ENCODE results near the gene ANKRD39.
A peak's percentile ranks its signal among the peaks of the same experiment; 100 is the strongest.
"Not testable (repeated sequence)": the region's sequence is repeated elsewhere in the genome, so short reads cannot be mapped to it uniquely, and the experiment has no call there.

ANKRD39 gene

DNA sequence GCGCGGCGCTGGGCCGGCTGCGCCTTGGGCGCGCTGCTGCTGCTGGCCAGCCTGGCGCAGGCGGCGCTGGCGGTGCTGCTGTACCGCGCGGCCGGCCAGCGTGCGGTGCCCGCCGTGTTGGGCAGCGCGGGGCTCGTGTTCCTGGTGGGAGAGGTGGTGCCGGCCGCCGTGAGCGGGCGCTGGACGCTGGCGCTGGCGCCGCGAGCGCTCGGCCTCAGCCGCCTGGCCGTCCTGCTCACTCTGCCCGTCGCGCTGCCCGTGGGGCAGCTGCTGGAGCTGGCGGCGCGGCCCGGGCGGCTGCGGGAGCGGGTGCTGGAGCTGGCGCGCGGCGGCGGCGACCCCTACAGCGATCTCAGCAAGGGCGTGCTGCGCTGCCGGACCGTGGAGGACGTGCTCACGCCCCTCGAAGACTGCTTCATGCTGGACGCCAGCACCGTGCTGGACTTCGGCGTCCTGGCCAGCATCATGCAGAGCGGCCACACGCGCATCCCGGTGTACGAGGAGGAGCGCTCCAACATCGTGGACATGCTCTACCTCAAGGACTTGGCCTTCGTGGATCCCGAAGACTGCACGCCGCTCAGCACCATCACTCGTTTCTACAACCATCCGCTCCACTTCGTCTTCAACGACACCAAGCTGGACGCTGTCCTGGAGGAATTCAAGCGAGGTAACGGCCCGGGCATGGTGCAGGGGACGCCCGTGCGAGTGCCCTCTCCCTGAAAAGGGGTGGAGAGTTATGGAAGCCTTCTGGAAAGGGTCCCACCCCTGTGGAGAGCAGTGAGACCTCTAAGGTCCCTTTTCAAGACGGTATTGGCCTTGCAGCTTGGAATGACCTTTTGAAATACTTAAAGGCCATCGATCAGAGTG is 40.7 kb downstream of the ANKRD39 start:
- DNase-seq = peak in 3 of 10 donors; percentile 69 to 80 (median 78)
- intact Hi-C loops (cut with DNase I) = loop anchor here (1.0 to 2.0 kb wide), 3 partner anchors 40 to 144 kb away; no protein-coding TSS in a partner anchor

DNA sequence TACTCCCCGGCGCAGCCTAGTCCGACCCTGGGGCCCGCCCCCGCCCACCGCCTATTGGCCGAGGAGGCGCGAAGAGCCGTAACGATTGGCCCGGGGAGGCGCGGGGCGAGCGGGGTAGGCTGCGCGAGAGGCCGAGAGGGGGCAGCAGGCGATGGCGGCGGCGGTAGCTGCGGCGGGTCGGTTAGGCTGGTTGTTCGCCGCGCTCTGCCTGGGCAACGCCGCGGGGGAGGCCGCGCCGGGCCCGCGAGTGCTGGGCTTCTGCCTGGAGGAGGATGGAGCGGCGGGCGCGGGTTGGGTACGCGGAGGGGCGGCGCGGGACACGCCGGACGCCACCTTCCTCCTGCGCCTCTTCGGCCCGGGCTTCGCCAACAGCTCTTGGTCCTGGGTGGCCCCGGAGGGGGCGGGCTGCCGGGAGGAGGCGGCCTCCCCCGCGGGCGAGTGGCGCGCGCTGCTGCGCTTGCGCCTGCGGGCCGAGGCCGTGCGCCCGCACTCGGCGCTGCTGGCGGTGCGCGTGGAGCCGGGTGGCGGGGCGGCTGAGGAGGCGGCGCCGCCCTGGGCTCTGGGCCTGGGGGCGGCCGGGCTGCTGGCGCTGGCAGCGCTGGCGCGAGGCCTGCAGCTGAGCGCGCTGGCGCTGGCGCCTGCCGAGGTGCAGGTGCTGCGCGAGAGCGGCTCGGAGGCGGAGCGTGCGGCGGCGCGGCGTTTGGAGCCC is 41.5 kb downstream of the ANKRD39 start, which contains the start of gene CNNM3:
Gene CNNM3, plus strand, starts transcription at position 142 of the 709 bp plus-strand sequence. Its CDS starts 10 bp downstream, at position 152.
- intact Hi-C loops (cut with DNase I) = loop anchor here (1.0 to 2.0 kb wide), 3 partner anchors 41 to 145 kb away; no protein-coding TSS in a partner anchor

DNA sequence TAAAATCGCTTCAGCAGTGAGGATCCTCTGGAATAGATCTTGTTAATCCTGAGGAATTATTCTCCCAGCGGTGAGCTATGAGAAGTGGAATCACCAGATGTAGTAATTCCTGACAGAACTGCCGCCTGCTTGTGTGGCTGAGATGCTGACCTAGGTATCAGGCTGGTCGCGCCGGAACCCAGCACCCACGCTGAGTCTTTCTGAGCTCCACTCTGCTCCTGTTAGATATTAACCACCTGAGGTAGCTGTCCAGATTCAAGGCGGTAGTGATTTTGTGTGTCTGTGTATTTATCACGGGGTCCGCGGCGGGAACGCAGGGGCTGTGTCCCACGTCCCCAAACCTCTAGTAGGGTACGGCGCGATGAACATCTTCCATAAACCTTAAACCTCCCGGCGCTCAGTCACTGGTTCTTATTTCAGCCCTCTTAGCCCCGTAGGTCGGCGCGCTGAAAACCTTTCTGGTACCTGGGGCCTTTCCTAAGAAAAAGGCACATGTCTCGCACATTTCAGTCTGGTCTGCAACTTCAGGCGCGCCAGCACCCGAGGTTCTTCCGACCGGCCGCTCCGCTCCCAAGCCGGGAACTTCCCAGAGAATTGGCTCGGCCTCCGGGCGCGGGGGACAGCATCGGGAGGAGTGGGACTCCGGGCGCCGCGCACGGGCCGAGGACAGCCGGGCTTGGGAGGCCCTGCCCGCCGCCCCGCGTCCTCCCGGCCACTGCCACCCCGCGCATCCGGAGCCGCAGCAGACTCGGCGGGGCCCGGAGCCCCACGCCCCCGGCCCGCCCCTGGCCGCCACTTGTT is 42.3 kb downstream of the ANKRD39 start:
- DNase-seq = peak in 1 of 10 donors; percentile 84
- intact Hi-C loops (cut with DNase I) = loop anchor here (1.0 to 2.0 kb wide), 3 partner anchors 42 to 145 kb away; no protein-coding TSS in a partner anchor

More for the DNA sequence above, 41.5 kb downstream of the ANKRD39 start, which contains the start of gene CNNM3:
- DNase-seq = peak; percentile 93 to 100 (median 97)

DNA sequence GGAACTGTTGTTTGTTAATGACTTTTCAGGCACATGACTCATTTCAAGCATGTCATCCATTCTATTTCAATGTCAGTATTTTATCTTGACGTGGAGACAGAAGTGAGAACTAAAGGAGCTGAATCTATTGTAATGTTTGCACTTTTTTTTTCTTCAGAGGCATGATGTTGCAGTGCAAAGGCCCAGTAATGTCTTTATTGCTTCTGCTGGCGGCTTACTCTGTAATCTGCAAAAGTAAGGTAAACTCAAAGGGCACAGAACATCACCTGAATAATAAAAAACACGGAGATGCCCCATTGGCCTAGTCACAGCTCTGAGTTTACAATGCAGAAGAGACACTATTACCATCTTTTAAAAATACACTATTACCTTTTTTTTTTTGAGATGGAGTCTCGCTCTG is 44.2 kb downstream of the ANKRD39 start:
- DNase-seq = no peak
- intact Hi-C loops (cut with DNase I) = no loop called here

DNA sequence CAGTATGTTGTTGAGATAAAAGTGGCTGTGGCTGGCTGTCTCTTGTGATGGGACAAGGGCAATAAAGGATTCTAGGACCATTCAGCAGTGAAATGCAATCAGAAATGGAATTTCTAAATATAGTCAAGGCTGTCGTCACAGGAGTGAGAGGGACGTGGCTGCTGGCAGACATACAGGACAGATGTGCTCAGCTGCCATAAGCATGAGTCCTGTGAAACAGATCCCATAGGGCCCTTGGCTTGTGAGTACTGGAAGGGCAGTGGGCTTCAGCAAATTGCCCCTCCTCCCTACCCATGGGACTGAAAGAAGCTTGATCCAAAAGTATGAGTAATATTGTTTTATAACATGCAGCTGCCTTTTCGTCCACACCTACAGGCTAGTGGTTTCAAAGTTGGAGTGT is 45.9 kb downstream of the ANKRD39 start:
- intact Hi-C loops (cut with DNase I) = no loop called here
- DNase-seq = peak in 2 of 10 donors; percentile 61 to 70

DNA sequence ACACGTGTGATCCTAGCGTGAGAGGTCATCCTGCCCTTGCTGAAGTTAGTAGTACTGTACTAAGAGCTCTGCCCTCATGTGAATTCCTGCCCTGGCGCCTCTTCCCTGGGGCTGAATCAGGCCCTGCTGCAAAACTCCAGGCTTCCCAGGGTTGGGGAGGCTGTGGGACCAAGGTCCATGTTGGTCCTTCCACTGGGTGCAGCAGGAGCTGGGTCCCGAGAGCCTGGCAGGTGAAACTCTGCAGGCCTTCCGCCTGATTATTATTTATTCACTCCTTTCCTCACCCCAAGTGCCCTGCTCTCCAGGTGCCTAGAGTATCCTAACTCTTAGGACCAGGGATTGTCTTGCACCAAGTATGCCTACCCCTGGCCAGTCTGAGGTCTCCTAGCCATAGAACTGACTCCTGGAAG is 47.0 kb downstream of the ANKRD39 start:
- DNase-seq = peak in 2 of 10 donors; percentile 55 to 61
- intact Hi-C loops (cut with DNase I) = no loop called here

DNA sequence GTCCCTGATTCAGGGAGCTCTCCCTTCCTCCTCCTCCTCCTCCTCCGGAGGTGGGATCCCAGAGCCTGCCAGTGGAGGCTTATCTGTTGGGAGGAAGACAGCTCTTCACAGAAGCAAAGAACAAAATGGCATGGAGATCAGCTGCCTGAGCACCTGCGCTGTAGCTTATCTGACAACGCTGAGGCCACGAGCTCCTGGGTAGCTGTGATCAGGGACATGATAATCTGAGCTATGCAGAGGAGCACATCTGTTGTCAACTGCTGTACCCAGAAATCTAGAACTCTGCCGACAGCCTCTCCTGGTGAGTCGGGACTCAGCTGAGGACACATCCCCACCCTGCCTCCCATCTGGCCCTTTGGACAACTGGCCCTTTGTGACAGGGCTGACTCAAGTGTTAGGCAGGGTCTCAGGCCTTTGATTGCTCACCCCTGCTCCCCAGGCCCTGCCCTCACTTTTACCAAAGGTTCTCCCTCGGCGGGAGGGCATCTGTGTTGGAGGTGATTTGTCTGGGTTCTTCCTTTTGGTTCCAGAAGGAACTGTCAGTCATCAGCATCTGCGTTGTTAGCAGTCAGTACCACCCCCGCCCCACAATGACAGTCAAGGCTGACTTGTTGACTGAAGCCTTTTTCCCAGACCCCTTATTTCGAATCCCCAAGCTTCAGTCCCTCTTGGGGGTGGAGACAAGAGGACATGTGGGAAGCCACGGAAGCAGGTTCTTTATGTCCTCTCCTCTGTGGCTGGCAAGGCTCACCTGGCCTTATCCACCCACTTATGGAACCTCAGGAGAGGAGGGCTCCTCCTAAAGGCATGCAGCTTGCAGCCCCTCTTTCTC is 47.6 kb downstream of the ANKRD39 start:
- intact Hi-C loops (cut with DNase I) = no loop called here
- DNase-seq = peak in 3 of 10 donors; percentile 32 to 86 (median 69)

DNA sequence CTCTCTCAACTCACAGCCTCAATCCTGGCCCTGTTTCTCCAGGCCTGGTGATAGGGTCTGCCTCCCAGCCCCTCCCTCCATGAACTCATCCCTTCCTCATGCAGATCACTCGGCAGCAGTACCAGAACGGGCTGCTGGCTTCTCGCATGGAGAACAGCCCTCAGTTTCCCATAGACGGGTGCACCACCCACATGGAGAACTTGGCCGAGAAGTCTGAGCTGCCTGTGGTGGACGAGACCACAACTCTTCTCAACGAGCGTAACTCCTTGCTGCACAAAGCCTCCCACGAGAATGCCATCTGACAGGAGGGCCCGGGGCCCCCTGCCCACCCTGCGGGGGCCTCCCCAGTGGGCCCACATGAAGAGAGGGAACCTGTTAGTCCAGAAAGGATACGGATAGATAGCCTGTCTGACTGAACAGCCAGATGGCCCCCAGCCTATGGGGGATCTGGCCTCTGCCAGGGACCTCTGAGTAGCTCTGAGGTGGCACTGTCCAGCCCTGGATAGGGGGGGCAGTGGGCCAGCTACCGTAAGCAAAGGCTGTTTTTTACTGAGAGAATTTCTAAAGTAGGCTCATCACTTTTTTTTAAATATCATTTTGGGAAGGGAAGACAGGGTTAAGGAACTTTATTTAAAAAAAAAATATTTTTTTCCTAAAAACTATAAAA is 48.5 kb downstream of the ANKRD39 start:
- peak in 2 of 10 donors; percentile 60 to 62 for DNase-seq
- intact Hi-C loops (cut with DNase I) = no loop called here

DNA sequence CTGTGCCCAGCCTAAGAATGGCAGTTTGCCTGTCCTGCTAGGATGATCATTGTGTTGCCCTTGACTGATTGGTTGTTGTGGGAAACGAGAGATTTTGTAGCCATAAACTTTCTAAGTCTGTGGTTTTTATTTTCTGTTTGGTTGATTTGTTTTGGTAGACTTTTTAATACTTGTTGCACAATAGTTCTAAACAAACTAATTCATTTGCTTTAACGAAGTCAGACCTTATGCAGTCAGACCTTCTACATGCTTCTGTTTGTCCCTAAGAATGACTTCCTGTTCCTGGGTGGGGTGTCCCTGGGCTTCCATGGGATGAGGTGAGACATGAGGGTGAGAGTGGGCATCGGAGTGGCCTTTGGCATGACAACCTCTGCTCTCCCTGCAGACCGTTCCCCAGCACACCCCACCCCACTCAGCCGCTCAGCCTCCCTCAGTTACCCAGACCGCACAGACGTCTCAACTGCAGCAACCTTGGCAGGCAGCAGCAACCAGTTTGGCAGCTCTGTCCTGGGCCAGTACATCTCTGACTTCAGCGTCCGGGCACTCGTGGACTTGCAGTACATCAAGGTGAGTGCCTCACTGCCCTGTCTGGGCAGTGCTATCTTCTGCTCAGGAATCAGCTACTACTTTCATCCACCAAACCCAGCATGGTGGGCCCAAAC is 49.5 kb downstream of the ANKRD39 start:
- peak in 2 of 10 donors; percentile 55 to 63 for DNase-seq
- intact Hi-C loops (cut with DNase I) = no loop called here

DNA sequence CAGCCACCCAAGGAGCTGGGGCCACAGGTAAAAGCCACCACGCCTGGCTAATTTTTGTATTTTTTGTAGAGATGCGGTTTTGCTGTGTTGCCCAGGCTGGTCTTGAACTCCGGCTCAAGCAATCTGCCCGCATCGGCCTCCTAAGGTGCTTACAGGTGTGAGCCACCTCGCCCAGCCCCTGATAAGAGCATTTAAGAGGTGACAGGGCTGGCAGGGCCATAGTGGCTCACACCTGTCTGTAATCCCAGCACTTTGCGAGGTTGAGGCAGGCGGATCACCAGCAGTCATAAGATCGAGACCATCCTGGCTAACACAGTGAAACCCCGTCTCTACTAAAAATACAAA is 50.7 kb downstream of the ANKRD39 start:
- peak in 1 of 10 donors; percentile 46 for DNase-seq
- intact Hi-C loops (cut with DNase I) = no loop called here

DNA sequence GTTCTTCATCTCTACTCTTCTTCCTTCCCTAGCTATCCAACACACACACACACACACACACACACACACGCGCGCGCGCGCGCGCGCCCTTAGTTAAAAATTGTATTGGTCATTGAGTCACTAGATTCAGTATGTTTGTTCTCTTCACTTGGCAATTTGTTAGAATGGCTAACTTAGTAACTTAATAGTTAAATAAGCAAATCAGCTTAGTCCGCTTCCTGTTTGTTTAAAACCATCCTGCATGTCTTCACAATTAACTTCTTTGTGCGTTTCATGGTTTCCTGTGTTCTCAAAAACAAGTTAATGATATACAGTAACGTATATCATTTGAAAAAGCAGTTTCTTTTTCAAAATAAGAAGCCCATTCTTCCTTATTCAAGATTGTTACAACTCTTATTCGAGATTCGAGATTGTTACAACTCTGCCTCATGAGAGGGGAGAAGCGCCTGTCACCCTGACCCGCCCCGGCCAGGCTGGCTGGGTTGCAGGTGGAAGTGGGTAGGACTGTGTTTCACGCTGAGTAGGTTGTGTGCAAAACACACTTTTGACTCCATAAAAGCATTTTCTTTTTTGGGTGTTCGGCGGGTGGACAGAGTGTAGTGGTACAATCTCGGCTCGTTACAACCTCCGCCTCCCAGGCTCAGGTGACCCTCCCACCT is 51.2 kb downstream of the ANKRD39 start:
- intact Hi-C loops (cut with DNase I) = no loop called here
- DNase-seq = peak in 2 of 10 donors; percentile 63 to 75

DNA sequence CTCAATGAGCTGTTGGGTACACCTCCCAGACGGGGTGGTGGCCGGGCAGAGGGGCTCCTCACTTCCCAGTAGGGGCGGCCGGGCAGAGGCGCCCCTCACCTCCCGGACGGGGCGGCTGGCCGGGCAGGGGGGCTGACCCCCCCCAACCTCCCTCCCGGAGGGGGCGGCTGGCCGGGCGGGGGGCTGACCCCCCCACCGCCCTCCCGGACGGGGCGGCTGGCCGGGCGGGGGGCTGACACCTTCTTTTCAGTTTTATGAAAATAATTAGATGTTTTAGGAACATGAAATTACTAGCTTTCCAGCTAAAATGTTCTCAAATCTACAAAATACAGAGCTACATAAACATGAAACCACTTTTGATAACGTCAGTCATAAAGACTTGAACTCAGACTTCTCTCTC is 51.9 kb downstream of the ANKRD39 start:
- intact Hi-C loops (cut with DNase I) = not testable (repeated sequence)
- DNase-seq = peak in 2 of 10 donors; percentile 3 to 24

DNA sequence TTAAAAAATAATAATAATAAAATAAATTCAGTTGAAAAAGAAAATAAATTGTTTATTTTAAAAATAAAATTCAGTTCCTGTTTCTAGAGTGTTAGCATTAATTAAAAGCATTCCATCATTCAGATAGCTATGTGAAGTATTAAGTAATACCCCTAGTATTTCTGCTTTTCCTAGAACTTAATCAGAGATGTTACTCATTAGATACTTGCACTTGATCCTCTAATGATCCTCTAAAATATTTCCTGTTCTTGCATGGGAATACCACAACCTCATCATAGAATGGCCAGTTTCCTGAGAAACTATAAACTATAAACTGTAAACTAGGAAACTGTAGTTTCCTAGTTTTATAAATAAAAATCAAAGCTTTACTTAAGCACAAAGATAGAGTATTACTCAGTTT is 52.8 kb downstream of the ANKRD39 start:
- intact Hi-C loops (cut with DNase I) = loop anchor here (5.0 kb wide), 2 partner anchors 38 to 68 kb away; no protein-coding TSS in a partner anchor

DNA sequence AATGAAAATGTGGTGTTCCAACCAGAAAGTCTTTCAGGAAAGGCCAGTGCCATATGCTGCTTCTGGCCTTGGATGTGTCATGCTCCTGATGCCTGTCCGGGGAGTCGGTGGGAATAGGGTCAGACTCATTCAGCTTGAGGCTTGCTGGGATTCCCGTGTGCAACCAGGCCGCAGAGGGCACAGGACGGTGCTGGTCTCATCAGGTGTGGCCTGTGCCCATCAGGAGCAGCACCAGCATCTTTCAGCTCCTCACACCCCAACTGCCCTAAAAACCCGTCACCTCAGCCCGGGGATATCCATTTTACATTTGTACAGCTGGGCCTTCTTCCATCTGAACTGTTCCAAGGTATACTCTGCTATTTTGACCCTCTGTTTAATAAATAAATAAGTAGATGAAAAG is 55.1 kb downstream of the ANKRD39 start:
- intact Hi-C loops (cut with DNase I) = loop anchor here (5.0 kb wide), 2 partner anchors 35 to 65 kb away; no protein-coding TSS in a partner anchor
- peak in 2 of 10 donors; percentile 26 to 36 for DNase-seq

More for the DNA sequence above, 52.8 kb downstream of the ANKRD39 start:
- DNase-seq = no peak

DNA sequence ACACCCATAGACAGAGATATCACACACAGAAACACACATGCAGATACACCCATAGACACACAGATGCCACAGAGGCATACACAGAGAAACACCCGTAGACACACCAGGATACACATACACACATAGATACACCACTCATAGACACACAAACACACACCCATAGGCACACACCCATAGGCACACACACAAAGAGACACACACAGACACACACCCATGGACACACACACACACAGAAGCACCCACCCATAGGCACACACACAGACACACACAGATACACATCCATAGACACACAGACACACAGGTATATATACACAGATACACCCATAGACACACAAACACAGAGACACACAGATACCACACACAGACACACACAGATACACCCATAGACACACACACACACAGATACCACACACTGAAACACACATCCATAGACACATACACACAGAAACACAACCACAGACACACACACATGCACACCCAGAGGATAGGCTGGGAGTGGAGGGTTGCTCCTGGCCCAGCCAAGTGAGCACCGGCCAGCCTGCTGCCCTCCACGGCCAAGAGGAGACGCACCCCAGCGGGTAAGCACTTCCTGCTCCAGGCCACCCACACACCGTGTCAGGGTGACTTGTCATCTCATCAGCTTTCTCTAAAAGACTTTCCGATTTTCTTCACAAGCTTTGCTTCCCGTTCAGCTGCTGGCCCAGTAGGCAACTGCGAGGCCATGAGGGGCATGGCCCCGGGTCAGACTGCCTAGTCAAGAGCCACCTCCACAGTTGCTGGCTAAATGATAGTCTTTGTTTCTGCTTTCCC is 55.8 kb downstream of the ANKRD39 start:
- intact Hi-C loops (cut with DNase I) = loop anchor here (5.0 kb wide), 2 partner anchors 35 to 65 kb away; no protein-coding TSS in a partner anchor
- DNase-seq = peak in 2 of 10 donors; percentile 44 to 73

DNA sequence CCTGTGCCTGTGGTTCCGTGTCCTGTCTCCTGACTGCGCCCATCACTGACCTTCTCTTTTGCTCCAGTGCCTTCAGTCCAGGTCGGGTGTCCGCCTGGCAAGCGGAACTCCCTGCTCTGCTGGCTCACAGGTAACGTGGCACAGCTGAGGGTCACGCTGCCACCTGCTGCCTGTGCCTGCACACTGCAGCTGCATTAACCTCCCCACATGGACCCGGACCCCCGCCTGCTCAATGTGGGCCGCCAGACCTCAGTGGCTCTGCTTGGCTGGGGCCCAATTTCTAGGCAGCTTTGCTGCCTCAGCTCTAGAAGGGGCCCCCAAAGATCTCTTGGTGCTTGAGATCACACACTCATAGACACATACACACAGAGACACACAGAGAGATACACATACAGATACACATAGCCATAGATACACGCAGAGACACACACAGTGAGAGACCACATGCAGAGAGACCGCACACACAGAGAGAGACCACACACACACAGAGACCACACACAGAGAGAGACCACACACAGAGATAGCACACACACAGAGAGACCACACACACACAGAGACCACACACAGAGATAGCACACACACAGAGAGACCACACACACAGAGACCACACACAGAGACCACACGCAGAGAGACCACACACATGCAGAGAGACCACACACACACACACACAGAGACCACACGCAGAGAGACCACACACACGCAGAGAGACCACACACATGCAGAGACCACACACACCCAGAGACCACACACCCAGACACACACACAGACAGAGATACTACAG is 56.6 kb downstream of the ANKRD39 start:
- intact Hi-C loops (cut with DNase I) = loop anchor here (5.0 kb wide), 2 partner anchors 34 to 64 kb away; no protein-coding TSS in a partner anchor
- DNase-seq = peak; percentile 48 to 96 (median 72)
